Activated T-helper 2 cell treated with anti-CD3 and anti-CD28 coated beads, Interferon-gamma antibody, Interleukin-2, Interleukin-4, amounts not matched to agents 10 μg/mL and 5 μg/mL and 100 μg/mL, durations not matched to agents 14 hours and 24 hours and 36 hours (primary cell): ENCODE results near the gene ERC2. TPM values are rescaled to one million over a fixed set of nuclear protein-coding genes. Genes with fewer than 3 reads are reported as not detected.

Source experiments
- DNase-seq: peaks from one replicate; pipeline ENCODE4 v3.0.0; 2021; ENCODE audit warnings: low spot score
- H3K27ac Mint-ChIP-seq: one replicate; pipeline ENCODE4 v1.8.0; 2021; ENCODE audit warnings: mixed read lengths
- H3K27me3 Mint-ChIP-seq: one replicate; pipeline ENCODE4 v1.8.0; 2021; ENCODE audit warnings: low read depth, mixed read lengths
- H3K36me3 Mint-ChIP-seq: one replicate; pipeline ENCODE4 v1.8.0; 2021; ENCODE audit warnings: low read depth, mixed read lengths
- H3K4me1 Mint-ChIP-seq: one replicate; pipeline ENCODE4 v1.8.0; 2021; ENCODE audit warnings: low read depth, mixed read lengths
- H3K4me3 Mint-ChIP-seq: one replicate; pipeline ENCODE4 v1.8.0; 2021; ENCODE audit warnings: low read depth, mild to moderate bottlenecking, moderate library complexity, mixed read lengths
- H3K9me3 Mint-ChIP-seq: one replicate; pipeline ENCODE4 v1.8.0; 2021; ENCODE audit warnings: mixed read lengths
- intact Hi-C: fragments of 100-400 bp; cut with micrococcal nuclease; formaldehyde crosslinking; loops from one replicate; pipeline ENCODE4 v1.15.1; 2023
- total RNA-seq: library from RNA; stranded (reverse); gene quantifications from 2 replicates; pipeline ENCODE4 v1.2.3, GENCODE V29; 2022

The ERC2 gene
- total RNA-seq, 1 donor from 2014 or later = 0.09 TPM

DNA sequence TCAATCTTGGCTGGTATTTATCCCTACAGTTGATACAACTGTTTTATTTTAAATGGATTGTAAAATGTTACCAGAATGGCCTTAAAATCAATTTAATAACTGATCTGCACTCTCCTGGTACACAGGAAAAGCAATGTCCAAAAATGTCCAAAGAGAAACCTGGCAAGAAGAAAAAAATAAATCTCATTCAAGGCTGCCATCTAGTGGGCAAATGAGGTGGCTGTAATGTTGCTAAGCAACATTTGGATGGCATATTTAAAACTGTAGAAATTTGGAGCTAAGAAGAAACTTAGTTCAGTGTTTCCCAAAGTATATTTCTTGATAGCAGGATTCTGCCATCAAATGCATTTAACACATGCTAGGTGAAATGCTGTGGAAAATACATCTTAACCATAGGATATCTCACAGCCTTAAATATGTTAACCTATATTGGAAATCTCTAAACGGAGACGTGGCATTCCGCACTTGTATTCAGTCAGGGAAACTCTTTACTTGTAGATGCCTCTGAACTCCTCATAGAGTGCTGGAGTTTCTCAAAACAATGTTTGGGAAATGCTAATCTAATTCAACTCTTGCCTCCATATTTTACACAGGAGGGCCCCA is 216.8 kb downstream of the ERC2 start:
- no peaks in the 10 kb centered on the region for H3K36me3 Mint-ChIP-seq
- intact Hi-C loops = loop anchor here (2.0 kb wide), 1 partner anchor 767 kb away; no protein-coding TSS in a partner anchor
- no peaks in the 10 kb centered on the region for H3K9me3 Mint-ChIP-seq
- peaks cover 5% of the 10 kb centered on the region for H3K27me3 Mint-ChIP-seq
- no peak overlapping the region for H3K27ac Mint-ChIP-seq
- DNase-seq = no peak
- no peaks in the 10 kb centered on the region for H3K4me1 Mint-ChIP-seq
- no peak overlapping the region for H3K4me3 Mint-ChIP-seq

DNA sequence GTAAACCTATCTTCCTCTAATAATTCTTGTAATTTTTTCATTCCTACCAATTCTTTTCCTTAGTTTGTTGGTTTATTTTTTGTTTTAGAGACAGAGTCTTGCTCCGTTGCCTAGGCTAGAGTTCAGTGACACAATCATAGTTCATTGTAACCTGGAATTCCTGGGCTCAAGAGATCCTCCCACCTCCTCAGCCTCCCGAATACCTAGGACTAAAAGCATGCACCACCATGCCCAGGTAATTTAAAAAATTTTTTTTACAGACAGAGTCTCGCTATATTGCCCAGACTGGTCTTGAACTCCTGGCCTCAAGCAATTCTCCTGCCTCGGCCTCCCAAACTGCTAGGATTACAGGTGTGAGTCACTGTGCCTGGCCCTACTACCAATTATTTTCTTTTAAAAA is 220.2 kb downstream of the ERC2 start:
- peaks cover 5% of the 10 kb centered on the region for H3K27me3 Mint-ChIP-seq
- H3K27ac Mint-ChIP-seq = no peak overlapping the region
- no peak for DNase-seq
- H3K36me3 Mint-ChIP-seq = no peaks in the 10 kb centered on the region
- no peaks in the 10 kb centered on the region for H3K4me1 Mint-ChIP-seq
- intact Hi-C loops = no loop called here
- no peaks in the 10 kb centered on the region for H3K9me3 Mint-ChIP-seq
- H3K4me3 Mint-ChIP-seq = no peak overlapping the region

DNA sequence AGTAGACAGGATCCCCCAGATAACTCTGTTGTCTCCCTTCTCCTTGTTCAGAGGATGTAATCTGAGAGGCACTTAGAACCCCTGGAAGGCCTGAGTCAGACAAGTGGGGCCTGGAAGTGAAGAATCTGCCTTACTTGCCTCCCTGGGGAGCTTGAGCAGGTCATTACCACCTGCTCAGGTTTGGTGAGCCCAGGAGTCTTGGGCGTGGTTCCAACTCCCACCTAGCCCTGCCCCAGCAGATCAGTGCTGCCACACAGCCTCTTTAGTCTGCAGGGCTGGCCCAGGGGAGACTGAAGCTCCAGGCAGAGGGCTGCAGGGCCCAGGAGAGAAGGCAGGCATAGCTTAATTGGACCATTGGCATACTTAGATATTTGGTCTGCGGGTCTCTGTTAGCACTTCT is 230.0 kb downstream of the ERC2 start:
- H3K4me1 Mint-ChIP-seq = no peaks in the 10 kb centered on the region
- no peak for DNase-seq
- intact Hi-C loops = no loop called here
- no peaks in the 10 kb centered on the region for H3K36me3 Mint-ChIP-seq
- H3K27ac Mint-ChIP-seq = no peak overlapping the region
- peaks cover 16% of the 10 kb centered on the region for H3K27me3 Mint-ChIP-seq
- H3K4me3 Mint-ChIP-seq = no peak overlapping the region
- no peaks in the 10 kb centered on the region for H3K9me3 Mint-ChIP-seq

DNA sequence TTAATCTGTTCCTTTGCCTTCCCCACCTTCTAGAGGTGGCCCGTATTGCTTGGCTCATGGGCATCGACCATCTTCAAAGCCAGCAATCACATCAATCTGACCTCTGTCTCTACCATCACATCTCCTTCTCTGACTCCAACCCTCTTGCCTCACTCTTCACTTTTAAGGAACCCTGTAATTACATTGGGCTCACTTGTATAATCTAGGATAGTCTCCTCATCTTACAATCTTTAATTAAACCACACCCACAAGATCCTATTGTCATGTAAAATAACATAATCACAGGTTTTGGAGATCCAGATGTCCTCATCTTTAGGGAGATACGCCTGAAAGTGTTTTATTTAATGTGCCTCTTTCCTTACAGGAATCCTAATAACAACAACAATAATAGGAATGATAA is 234.5 kb downstream of the ERC2 start:
- intact Hi-C loops = no loop called here
- Mint-ChIP-seq H3K4me1 (no peaks in the 10 kb centered on the region), H3K9me3 (no peaks in the 10 kb centered on the region), H3K36me3 (no peaks in the 10 kb centered on the region), H3K27me3 (peaks cover 4% of the 10 kb centered on the region), H3K4me3 (no peak overlapping the region), H3K27ac (no peak overlapping the region)
- no peak for DNase-seq

DNA sequence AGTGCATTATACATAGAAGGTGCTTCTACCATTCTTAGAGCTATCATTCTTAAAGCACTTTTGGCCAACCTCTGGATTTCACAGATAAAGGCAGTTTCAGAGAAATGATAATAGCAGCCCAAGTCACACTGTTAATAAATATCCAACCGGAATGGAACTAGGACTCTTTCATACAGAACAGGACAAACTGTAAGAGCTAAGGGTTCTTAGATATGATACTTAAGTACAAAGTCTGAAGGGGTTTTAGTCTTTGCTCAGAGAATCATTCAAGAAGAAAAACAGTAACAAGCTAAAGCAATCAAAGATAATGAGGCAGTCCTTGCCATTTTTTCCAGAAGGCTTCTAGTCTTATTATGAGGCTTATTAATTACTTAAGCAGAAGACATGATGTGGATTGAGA is 239.0 kb downstream of the ERC2 start:
- Mint-ChIP-seq H3K4me3 (no peak overlapping the region), H3K36me3 (no peaks in the 10 kb centered on the region), H3K27ac (no peak overlapping the region), H3K4me1 (no peaks in the 10 kb centered on the region), H3K9me3 (no peaks in the 10 kb centered on the region), H3K27me3 (peaks cover 1% of the 10 kb centered on the region)
- no peak for DNase-seq
- intact Hi-C loops = no loop called here

DNA sequence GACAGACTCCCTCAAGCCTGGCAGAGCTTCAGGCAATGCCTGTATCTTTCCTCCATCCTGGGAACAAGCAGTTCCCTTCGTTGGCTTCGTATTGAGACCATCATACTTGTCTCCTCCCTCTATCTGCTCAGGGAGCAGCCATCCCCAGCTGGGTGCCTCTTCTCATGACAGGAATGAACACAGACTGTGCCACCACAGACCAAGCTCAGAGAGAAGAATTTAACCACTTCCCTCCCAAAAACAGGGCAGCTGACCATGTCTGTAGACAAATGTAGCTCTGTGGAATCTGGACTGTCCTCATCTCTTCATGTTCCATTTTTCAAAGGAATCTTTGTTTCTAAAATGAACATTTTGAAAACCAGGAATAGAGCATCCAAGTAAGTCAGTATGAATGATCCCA is 245.4 kb downstream of the ERC2 start:
- intact Hi-C loops = no loop called here
- Mint-ChIP-seq H3K4me1 (no peaks in the 10 kb centered on the region), H3K36me3 (no peaks in the 10 kb centered on the region), H3K4me3 (no peak overlapping the region), H3K9me3 (no peaks in the 10 kb centered on the region), H3K27ac (no peak overlapping the region), H3K27me3 (no peaks in the 10 kb centered on the region)
- DNase-seq = no peak

DNA sequence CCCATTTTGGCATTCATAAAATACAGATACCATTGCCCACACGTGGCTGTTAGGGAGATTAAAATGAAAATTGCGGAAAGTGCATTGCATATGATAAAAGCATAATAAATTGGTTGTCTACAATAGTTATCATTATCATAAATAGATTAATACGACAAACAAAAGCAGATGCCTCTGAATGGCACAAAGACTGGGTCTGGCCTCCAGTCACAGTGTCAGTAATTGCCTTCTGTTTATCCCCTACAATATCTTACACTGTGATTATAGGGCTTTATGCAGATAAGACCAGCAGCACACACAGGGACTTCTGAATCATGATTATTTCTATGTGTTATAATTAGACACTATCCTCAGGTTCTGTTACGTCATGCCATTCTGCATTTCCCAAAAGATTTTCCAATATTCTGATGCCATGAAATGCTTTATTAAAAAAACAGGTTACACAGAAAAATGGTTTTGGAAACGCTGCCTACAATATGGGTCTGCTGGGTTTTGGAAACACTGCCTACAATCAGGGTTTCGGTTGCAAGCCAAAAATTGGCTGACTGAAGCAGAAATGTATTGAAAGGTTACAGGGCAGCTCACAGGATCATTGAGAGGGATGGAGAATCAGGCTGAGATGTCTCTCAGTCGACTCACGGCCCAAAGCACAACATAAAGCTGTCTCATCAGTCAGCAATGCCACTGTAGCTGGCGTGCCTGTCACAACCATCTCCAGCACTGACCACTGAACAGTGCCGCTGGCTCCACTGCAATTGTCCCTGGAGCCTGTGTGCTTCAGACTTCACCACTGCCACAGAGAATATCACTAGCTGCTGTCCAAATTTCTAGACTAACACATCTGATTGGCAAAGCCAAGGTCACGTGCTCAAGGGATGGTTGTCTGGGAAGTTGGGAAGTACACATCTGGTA is 248.1 kb downstream of the ERC2 start:
- Mint-ChIP-seq H3K4me1 (no peaks in the 10 kb centered on the region), H3K27me3 (no peaks in the 10 kb centered on the region), H3K36me3 (no peaks in the 10 kb centered on the region), H3K9me3 (no peaks in the 10 kb centered on the region), H3K27ac (no peak overlapping the region), H3K4me3 (no peak overlapping the region)
- no peak for DNase-seq
- intact Hi-C loops = no loop called here

DNA sequence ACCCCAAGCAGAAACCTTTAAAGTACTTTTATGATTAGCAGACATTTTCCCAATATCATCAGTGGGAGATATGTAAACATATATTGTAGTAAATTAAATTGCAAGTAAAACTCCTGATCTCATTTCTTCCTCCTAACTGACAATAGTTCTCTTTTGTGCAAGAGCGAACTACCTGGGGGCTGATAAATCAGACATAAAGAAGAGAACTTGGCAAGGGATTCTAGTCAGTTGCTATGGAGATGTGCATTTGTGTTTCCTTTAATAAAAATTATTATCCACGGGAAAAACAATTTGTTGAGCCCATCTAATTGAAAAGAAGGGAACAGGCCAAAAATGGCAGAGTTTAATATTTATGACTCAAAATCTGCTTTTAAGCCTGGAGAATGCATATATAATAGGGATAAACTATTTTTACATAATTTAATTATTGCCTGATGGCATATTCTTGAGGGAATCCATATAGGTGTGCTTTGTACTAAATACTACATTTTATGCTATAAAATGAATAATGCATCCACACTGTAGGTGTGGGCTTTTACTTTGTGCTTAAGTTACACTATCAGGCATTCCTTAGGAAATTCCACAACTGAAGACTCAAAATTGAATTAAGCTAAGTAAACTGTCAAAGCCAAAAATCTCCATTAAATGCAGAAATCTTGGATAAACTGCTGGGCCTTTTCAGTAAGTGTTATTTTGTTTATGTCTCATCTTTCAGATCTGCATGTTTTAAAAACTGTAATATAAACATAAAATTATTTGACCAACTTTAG is 258.1 kb downstream of the ERC2 start:
- intact Hi-C loops = no loop called here
- H3K4me3 Mint-ChIP-seq = no peak overlapping the region
- no peaks in the 10 kb centered on the region for H3K36me3 Mint-ChIP-seq
- no peaks in the 10 kb centered on the region for H3K9me3 Mint-ChIP-seq
- peaks cover 4% of the 10 kb centered on the region for H3K27me3 Mint-ChIP-seq
- H3K27ac Mint-ChIP-seq = no peak overlapping the region
- DNase-seq = no peak
- H3K4me1 Mint-ChIP-seq = no peaks in the 10 kb centered on the region

DNA sequence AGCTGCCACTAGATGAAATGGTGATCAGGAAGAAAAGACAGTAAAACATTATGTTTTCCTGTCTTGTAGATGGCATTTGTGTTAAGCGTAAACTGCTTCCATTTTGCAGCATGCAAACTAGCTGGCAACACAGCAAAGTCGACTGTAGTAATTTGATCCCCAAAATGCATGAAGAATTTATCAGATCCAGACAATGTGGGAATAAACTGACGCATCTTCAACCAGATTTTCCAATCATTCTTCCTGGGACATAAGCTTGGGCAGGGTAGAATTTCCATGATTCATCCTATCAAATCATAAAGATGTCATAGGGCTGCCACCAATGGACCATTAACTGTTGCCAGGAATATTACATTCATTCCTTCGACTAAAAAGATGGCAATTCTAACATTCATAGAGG is 260.3 kb downstream of the ERC2 start:
- Mint-ChIP-seq H3K36me3 (no peaks in the 10 kb centered on the region), H3K9me3 (no peaks in the 10 kb centered on the region), H3K4me1 (no peaks in the 10 kb centered on the region), H3K4me3 (no peak overlapping the region), H3K27me3 (peaks cover 4% of the 10 kb centered on the region), H3K27ac (no peak overlapping the region)
- no peak for DNase-seq
- intact Hi-C loops = no loop called here

DNA sequence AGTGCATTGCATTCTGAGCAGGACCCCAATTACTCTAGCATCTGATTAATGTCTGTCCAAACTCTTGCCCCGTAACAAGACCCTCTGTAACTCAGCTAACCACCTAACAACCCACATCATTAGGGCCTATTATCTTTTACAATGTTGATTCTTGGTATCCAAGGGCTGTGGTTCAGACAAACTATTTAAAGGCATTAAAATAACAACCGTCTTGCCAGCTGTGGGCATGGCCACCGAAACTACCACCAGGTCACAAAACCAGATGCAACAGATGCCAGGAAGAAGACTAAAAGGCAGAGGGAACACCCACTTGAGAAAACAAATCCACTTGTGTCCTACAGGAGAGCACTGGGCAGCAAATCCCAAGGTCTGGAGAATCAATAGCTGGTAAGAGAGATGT is 262.9 kb downstream of the ERC2 start:
- no peak overlapping the region for H3K27ac Mint-ChIP-seq
- no peaks in the 10 kb centered on the region for H3K9me3 Mint-ChIP-seq
- H3K27me3 Mint-ChIP-seq = peaks cover 4% of the 10 kb centered on the region
- intact Hi-C loops = no loop called here
- DNase-seq = no peak
- H3K36me3 Mint-ChIP-seq = no peaks in the 10 kb centered on the region
- H3K4me1 Mint-ChIP-seq = no peaks in the 10 kb centered on the region
- H3K4me3 Mint-ChIP-seq = no peak overlapping the region

DNA sequence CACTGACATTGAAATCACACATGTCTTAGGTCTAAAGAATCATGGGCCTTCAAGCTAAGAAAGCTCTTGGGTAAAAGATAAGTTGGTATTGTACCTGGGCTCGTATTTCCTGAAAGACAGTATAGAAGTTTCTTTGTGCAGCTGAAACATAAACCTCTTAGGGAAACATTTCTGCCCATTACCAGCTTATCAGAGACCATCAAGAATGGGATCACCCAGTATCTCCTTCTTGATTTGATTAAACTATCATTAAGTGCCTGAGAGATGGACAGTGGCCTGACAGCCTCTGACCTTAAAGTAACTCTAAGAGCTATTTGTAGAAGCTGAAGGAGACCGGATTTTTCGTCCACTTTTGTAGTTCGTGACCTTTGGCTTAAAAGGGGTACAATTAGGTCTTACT is 265.3 kb downstream of the ERC2 start:
- no peaks in the 10 kb centered on the region for H3K27me3 Mint-ChIP-seq
- no peak for DNase-seq
- intact Hi-C loops = no loop called here
- no peak overlapping the region for H3K4me3 Mint-ChIP-seq
- H3K4me1 Mint-ChIP-seq = no peaks in the 10 kb centered on the region
- H3K9me3 Mint-ChIP-seq = no peaks in the 10 kb centered on the region
- no peaks in the 10 kb centered on the region for H3K36me3 Mint-ChIP-seq
- H3K27ac Mint-ChIP-seq = no peak overlapping the region

DNA sequence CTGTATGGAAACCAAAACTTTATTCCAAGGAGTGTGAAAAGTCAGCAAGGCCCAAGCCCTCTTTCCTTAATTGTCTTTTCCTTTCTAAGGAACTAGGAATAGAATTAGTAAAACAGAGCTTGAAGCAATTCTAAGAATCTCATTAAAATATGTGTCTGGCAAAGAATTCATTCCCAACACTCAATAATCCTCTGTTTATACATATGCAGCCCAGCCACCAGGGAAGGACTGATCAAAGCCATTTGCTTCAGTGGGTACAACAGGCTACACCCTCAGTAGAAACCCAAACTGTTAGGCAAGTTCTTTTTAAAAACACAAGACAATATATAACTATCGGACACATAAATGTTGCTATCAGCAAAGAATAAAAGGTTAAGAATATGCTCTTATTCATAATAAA is 266.9 kb downstream of the ERC2 start:
- intact Hi-C loops = no loop called here

DNA sequence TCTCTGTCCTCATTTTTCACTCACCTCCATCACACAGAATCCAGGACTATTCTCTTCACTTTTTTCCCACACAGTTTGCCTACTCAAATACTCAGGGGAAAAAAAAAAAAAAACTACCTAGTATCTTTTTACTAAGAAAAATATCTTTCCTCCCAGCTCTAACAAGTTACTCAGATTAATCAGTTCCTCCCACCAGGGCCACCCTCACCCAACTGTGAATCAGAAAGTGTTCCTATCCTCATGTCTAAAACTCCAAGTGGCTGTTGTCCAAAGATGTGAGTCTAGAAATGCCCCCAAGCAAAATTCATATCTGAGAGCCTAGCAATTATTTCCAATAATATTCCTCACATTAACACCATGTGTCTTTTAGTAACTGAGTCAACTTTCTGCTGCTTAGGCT is 268.0 kb downstream of the ERC2 start:
- Mint-ChIP-seq H3K36me3 (no peaks in the 10 kb centered on the region), H3K27ac (no peak overlapping the region), H3K27me3 (no peaks in the 10 kb centered on the region), H3K4me1 (no peaks in the 10 kb centered on the region), H3K4me3 (no peak overlapping the region), H3K9me3 (no peaks in the 10 kb centered on the region)
- intact Hi-C loops = no loop called here
- DNase-seq = no peak

More for the DNA sequence above, 266.9 kb downstream of the ERC2 start:
- Mint-ChIP-seq H3K4me1 (no peaks in the 10 kb centered on the region), H3K9me3 (no peaks in the 10 kb centered on the region), H3K36me3 (no peaks in the 10 kb centered on the region), H3K27ac (no peak overlapping the region), H3K4me3 (no peak overlapping the region), H3K27me3 (no peaks in the 10 kb centered on the region)
- DNase-seq = no peak
